Measurements from ENCODE around the gene ZNF764. TPM values are rescaled to one million over a fixed set of nuclear protein-coding genes. Genes with fewer than 3 reads are reported as not detected.
A peak's percentile ranks its signal among the peaks of the same experiment; 100 is the strongest.

Gene ZNF764
- total RNA-seq, 1 experiment from 2014 or later: 8.3 TPM

- H3K27me3 Mint-ChIP-seq (ENCODE audit: insufficient read depth, unreplicated experiment): no peaks in the 10 kb centered on the region
- peaks cover 21% of the 10 kb centered on the region for H3K4me1 Mint-ChIP-seq (ENCODE audit: insufficient read depth, unreplicated experiment)
- TF ChIP-seq CTCF (IDR thresholded peaks at IDR 0.05; ENCODE audit: unreplicated experiment): peak; percentile 18
These were observed 31.1 kb downstream of the ZNF764 start for GRCh38 chr16:30526823-30527634.

GRCh38 chr16:30526137-30526822, 31.9 kb downstream of the ZNF764 start, which contains the start of gene ZNF768:
TSS of gene ZNF768 (minus strand) at chr16:30526566. CDS start at chr16:30526413, 153 bp downstream.
- intact Hi-C loops (cut with micrococcal nuclease): loop anchor here (1.0 to 5.0 kb wide), 6 partner anchors 35 to 94 kb away; partner anchors contain the start of genes DCTPP1, ZNF688 and ZNF785
- Mint-ChIP-seq H3K4me1 (ENCODE audit: insufficient read depth, unreplicated experiment) (peaks cover 23% of the 10 kb centered on the region), H3K27me3 (ENCODE audit: insufficient read depth, unreplicated experiment) (no peaks in the 10 kb centered on the region), H3K27ac (ENCODE audit: low read depth, unreplicated experiment) (peak within 1 kb of the TSS; percentile 88), H3K9me3 (ENCODE audit: unreplicated experiment) (no peaks in the 10 kb centered on the region), H3K36me3 (ENCODE audit: insufficient read depth, unreplicated experiment) (peaks cover 18% of the 10 kb centered on the region), H3K4me3 (ENCODE audit: unreplicated experiment) (peak within 1 kb of the TSS; percentile 81)
- ChIA-PET CTCF (no interaction called here), POLR2A (interaction anchor here (0.6 to 4.1 kb wide), 17 partner anchors 9 to 451 kb away, joined by 3 to 38 read pairs (median 6); partner anchors contain the start of genes DCTPP1, FBRS, PPP4C and ZNF689)
- no TSS peak for BruUV-seq (replicated peaks)
- TF ChIP-seq CTCF (IDR thresholded peaks at IDR 0.05; ENCODE audit: unreplicated experiment): no peak
- DNase-seq (ENCODE audit: unreplicated experiment): no peak

More at GRCh38 chr16:30526823-30527634, 31.1 kb downstream of the ZNF764 start:
- Mint-ChIP-seq H3K4me3 (ENCODE audit: unreplicated experiment) (peak overlapping the region; percentile 81), H3K9me3 (ENCODE audit: unreplicated experiment) (no peaks in the 10 kb centered on the region), H3K36me3 (ENCODE audit: insufficient read depth, unreplicated experiment) (peaks cover 23% of the 10 kb centered on the region), H3K27ac (ENCODE audit: low read depth, unreplicated experiment) (peak overlapping the region; percentile 88)
- intact Hi-C loops (cut with micrococcal nuclease): loop anchor here (1.0 to 5.0 kb wide), 6 partner anchors 36 to 95 kb away; partner anchors contain the start of genes DCTPP1, ZNF688 and ZNF785
- DNase-seq (ENCODE audit: unreplicated experiment): peak; percentile 99
- ChIA-PET POLR2A (interaction anchor here (0.5 to 4.1 kb wide), 25 partner anchors 9 to 461 kb away, joined by 3 to 38 read pairs (median 4); partner anchors contain the start of genes ALDOA, DCTPP1, FBRS and PPP4C), CTCF (interaction anchor here (0.6 to 0.7 kb wide), 2 partner anchors 11 to 77 kb away, joined by 3 read pairs; no protein-coding TSS in a partner anchor)
- no TSS peak for BruUV-seq (replicated peaks)

GRCh38 chr16:30525844-30526136, 32.4 kb downstream of the ZNF764 start:
- intact Hi-C loops (cut with micrococcal nuclease): loop anchor here (1.0 to 5.0 kb wide), 6 partner anchors 35 to 93 kb away; partner anchors contain the start of genes DCTPP1, ZNF688 and ZNF785
- peak overlapping the region; percentile 88 for H3K27ac Mint-ChIP-seq (ENCODE audit: low read depth, unreplicated experiment)
- TF ChIP-seq CTCF (IDR thresholded peaks at IDR 0.05; ENCODE audit: unreplicated experiment): no peak
- peak overlapping the region; percentile 81 for H3K4me3 Mint-ChIP-seq (ENCODE audit: unreplicated experiment)
- H3K4me1 Mint-ChIP-seq (ENCODE audit: insufficient read depth, unreplicated experiment): peaks cover 23% of the 10 kb centered on the region
- POLR2A ChIA-PET: interaction anchor here (0.6 to 1.9 kb wide), 7 partner anchors 8 to 96 kb away, joined by 3 to 6 read pairs (median 3); partner anchors contain the start of gene DCTPP1
- peaks cover 13% of the 10 kb centered on the region for H3K36me3 Mint-ChIP-seq (ENCODE audit: insufficient read depth, unreplicated experiment)
- H3K27me3 Mint-ChIP-seq (ENCODE audit: insufficient read depth, unreplicated experiment): no peaks in the 10 kb centered on the region
- BruUV-seq (replicated peaks): TSS peak; percentile 47
- no peak for DNase-seq (ENCODE audit: unreplicated experiment)
- CTCF ChIA-PET: interaction anchor here (1.3 kb wide), 1 partner anchor 83 kb away, joined by 3 read pairs; no protein-coding TSS in a partner anchor
- no peaks in the 10 kb centered on the region for H3K9me3 Mint-ChIP-seq (ENCODE audit: unreplicated experiment)
